HepG2 (cell line): ENCODE data around the gene CITED2. TPM values are rescaled to one million over a fixed set of nuclear protein-coding genes. Genes with fewer than 3 reads are reported as not detected.

Experiments
- E2F1 ChIP-seq: sonication (generic); formaldehyde crosslinking; IDR thresholded peaks from 2 replicates; pipeline ENCODE4 v1.5.0; 2020; ENCODE audit warnings: missing genetic modification reagents
- GATAD2A ChIP-seq: IDR thresholded peaks from 2 replicates; pipeline ENCODE4 v1.6.1; 2016
- MED1 ChIP-seq: sonication (generic); formaldehyde crosslinking; IDR thresholded peaks from 2 replicates; pipeline ENCODE4 v1.4.0; 2020; ENCODE audit warnings: missing genetic modification reagents
- NR2F1 ChIP-seq, 2 experiments: fragments of 450-650 bp in 1 of 2; formaldehyde crosslinking in 1 of 2; IDR thresholded peaks; 2 replicates each; pipeline versions ENCODE4 v1.5.0 to v1.6.1; 2016 to 2020; ENCODE audit warnings: mild to moderate bottlenecking in 1 of 2, missing compliant biosample characterization in 1 of 2, missing genetic modification reagents in 1 of 2, moderate library complexity in 1 of 2
- PITX1 ChIP-seq: sonication (generic); formaldehyde crosslinking; IDR thresholded peaks from 2 replicates; pipeline ENCODE4 v1.5.1; 2020; ENCODE audit warnings: mild to moderate bottlenecking, missing genetic modification reagents
- RFXANK ChIP-seq: IDR thresholded peaks from 2 replicates; pipeline ENCODE4 v1.6.1; 2016
- SMAD3 ChIP-seq: sonication (generic); formaldehyde crosslinking; IDR thresholded peaks from 2 replicates; pipeline ENCODE4 v1.4.0; 2020; ENCODE audit warnings: missing genetic modification reagents
- SPEN ChIP-seq: sonication (generic); formaldehyde crosslinking; IDR thresholded peaks from 2 replicates; pipeline ENCODE4 v1.5.1; 2020; ENCODE audit warnings: low read depth, mild to moderate bottlenecking, missing genetic modification reagents
- TGIF2 ChIP-seq: IDR thresholded peaks from 2 replicates; pipeline ENCODE4 v1.6.1; 2016; ENCODE audit warnings: control low read depth, missing compliant biosample characterization
- THAP8 ChIP-seq: sonication (generic); formaldehyde crosslinking; IDR thresholded peaks from 2 replicates; pipeline ENCODE4 v1.5.1; 2020; ENCODE audit warnings: missing genetic modification reagents, mild to moderate bottlenecking, borderline replicate concordance
- XRCC5 ChIP-seq: fragments of 200-400 bp; formaldehyde crosslinking; optimal IDR thresholded peaks from 2 replicates; pipeline ENCODE3; 2017; ENCODE audit warnings: mild to moderate bottlenecking, low read length
- ZBTB7B ChIP-seq: sonication (generic); formaldehyde crosslinking; IDR thresholded peaks from 2 replicates; pipeline ENCODE4 v1.4.0; 2020; ENCODE audit warnings: missing genetic modification reagents
- ZC3H13 ChIP-seq: sonication (generic); formaldehyde crosslinking; IDR thresholded peaks from 2 replicates; pipeline ENCODE4 v1.8.1; 2023; ENCODE audit warnings: mild to moderate bottlenecking, missing genetic modification reagents, moderate library complexity
- ZFP36L2 ChIP-seq: sonication (generic); formaldehyde crosslinking; IDR thresholded peaks from 2 replicates; pipeline ENCODE4 v1.4.0; 2020; ENCODE audit warnings: missing genetic modification reagents
- ZFP91 ChIP-seq: sonication (generic); formaldehyde crosslinking; IDR thresholded peaks from 2 replicates; pipeline ENCODE4 v1.9.0; 2022; ENCODE audit warnings: missing genetic modification reagents, mild to moderate bottlenecking, borderline replicate concordance
- ZMYM2 ChIP-seq: sonication (generic); formaldehyde crosslinking; IDR thresholded peaks from 2 replicates; pipeline ENCODE4 v1.8.0; 2022; ENCODE audit warnings: mild to moderate bottlenecking, missing genetic modification reagents
- ZNF12 ChIP-seq: sonication (generic); formaldehyde crosslinking; IDR thresholded peaks from 2 replicates; pipeline ENCODE4 v1.5.0; 2020; ENCODE audit warnings: missing genetic modification reagents
- ZNF275 ChIP-seq: sonication (generic); formaldehyde crosslinking; IDR thresholded peaks from 2 replicates; pipeline ENCODE4 v1.8.0; 2022; ENCODE audit warnings: missing genetic modification reagents, mild to moderate bottlenecking, inconsistent platforms, borderline replicate concordance
- ZNF317 ChIP-seq: sonication (generic); formaldehyde crosslinking; IDR thresholded peaks from 2 replicates; pipeline ENCODE4 v1.5.0; 2020; ENCODE audit warnings: mild to moderate bottlenecking, missing genetic modification reagents
- ZNF335 ChIP-seq: sonication (generic); formaldehyde crosslinking; IDR thresholded peaks from 2 replicates; pipeline ENCODE4 v1.4.0; 2020; ENCODE audit warnings: missing genetic modification reagents
- ZNF619 ChIP-seq: sonication (generic); formaldehyde crosslinking; IDR thresholded peaks from 2 replicates; pipeline ENCODE4 v1.4.0; 2020; ENCODE audit warnings: mild to moderate bottlenecking, missing genetic modification reagents
- ZNF670 ChIP-seq: sonication (generic); formaldehyde crosslinking; IDR thresholded peaks from 2 replicates; pipeline ENCODE4 v1.8.0; 2022; ENCODE audit warnings: mild to moderate bottlenecking, missing genetic modification reagents, borderline replicate concordance
- ZNF678 ChIP-seq: sonication (generic); formaldehyde crosslinking; IDR thresholded peaks from 2 replicates; pipeline ENCODE4 v1.4.0; 2020; ENCODE audit warnings: mild to moderate bottlenecking, missing genetic modification reagents
- ZNF788 ChIP-seq: sonication (generic); formaldehyde crosslinking; IDR thresholded peaks from 2 replicates; pipeline ENCODE4 v1.5.0; 2020; ENCODE audit warnings: mild to moderate bottlenecking, missing genetic modification reagents, borderline replicate concordance
- ZNF841 ChIP-seq: sonication (generic); formaldehyde crosslinking; IDR thresholded peaks from 2 replicates; pipeline ENCODE4 v1.8.1; 2023; ENCODE audit warnings: missing genetic modification reagents, borderline replicate concordance
- polyA plus RNA-seq, 8 experiments: library from polyadenylated mRNA; depleted of rRNA in 3 of 8; stranded (reverse) in 7 of 8; unstranded in 1 of 8; fragments of >200 nt; fragmentation: Illumina TruSeq in 4 of 8; extraction: Trizol in 4 of 8; gene quantifications; 2 replicates each; pipeline versions ENCODE4 v1.2.1 to v1.2.3, GENCODE V29; 2011 to 2016; ENCODE audit warnings: low read depth in 4 of 8, missing spikeins in 1 of 8, mixed read lengths in 1 of 8; ENCODE audit not compliant: insufficient read depth in 1 of 8
- total RNA-seq, 5 experiments: library from RNA; depleted of rRNA; stranded (reverse); fragments of >200 nt; fragmentation: Illumina TruSeq; extraction: Trizol; gene quantifications; 2 replicates each; pipeline ENCODE4 v1.2.3, GENCODE V29; 2016; ENCODE audit warnings: low read depth in 1 of 5

Gene CITED2
- total and polyA plus RNA-seq, 2 of the 13 experiments (the other 11 are each of a cell fraction or from before 2014, with no cell fraction given): 17.6 to 57.2 TPM

GRCh38 chr6:139374357-139375225, at the start of gene CITED2 (continued):
- TF ChIP-seq ZMYM2 (CRISPR knock-in tag) (peak; percentile 56; the same call in 1 of the 2 replicates), MED1 (CRISPR knock-in tag) (peak; percentile 90), ZNF788 (peak; percentile 96), PITX1 (CRISPR knock-in tag) (no peak; the same call in none of the 2 replicates), ZNF678 (CRISPR knock-in tag) (peak; percentile 77), ZNF275 (CRISPR knock-in tag) (peak; percentile 90; the same call in 1 of the 2 replicates), ZNF670 (CRISPR knock-in tag) (peak; percentile 98; the same call in 1 of the 2 replicates), ZFP36L2 (CRISPR knock-in tag) (peak; percentile 93; the same call in 1 of the 2 replicates), XRCC5 (peak; percentile 94), ZNF317 (peak; percentile 48; the same call in 1 of the 2 replicates), TGIF2 (CRISPR knock-in tag) (peak; percentile 93), E2F1 (0 out of 2 replicates have a peak, but pooled peaks have one; percentile 62), ZNF335 (CRISPR knock-in tag) (peak; percentile 64), ZNF619 (no peak), ZNF12 (CRISPR knock-in tag) (peak; percentile 88), ZNF841 (CRISPR knock-in tag) (peak; percentile 95), ZC3H13 (peak; percentile 97), ZFP91 (CRISPR knock-in tag) (peak; percentile 95), SPEN (CRISPR knock-in tag) (peak; percentile 72), NR2F1 (CRISPR knock-in tag; IDR thresholded peaks at IDR 0.05) (peak in 1 of 2 experiments; percentile 19; a peak in 1 of 4 replicates), GATAD2A (CRISPR knock-in tag) (peak; percentile 92), RFXANK (CRISPR knock-in tag) (peak; percentile 93), THAP8 (0 out of 2 replicates have a peak, but pooled peaks have one; percentile 59), SMAD3 (CRISPR knock-in tag) (peak; percentile 99), ZBTB7B (CRISPR knock-in tag) (peak; percentile 86)
